ENCODE data around the gene ACTMAP.
"Not testable (repeated sequence)": the region's sequence is repeated elsewhere in the genome, so short reads cannot be mapped to it uniquely, and the experiment has no call there.

ACTMAP gene

DNA sequence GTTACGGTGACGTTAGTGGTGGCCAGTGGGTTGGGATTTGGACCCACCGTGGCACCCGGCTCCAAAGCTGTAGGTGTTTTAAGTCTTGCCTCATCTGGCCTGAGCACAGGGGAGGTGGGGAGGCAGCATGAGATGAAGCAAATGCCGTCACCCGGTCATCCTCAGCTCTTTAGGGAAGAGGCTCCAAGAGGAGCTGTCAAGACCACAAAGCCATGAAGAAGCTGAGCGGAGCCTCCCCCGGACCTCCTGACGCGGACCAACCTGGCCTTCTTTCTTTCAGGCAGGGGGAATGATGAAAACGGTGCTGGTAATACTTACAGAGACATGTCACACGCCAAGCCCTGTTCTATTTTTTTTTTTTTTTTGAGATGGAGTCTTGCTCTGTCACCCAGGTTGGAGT is 7.4 kb downstream of the ACTMAP start:
- DNase-seq = no peak

DNA sequence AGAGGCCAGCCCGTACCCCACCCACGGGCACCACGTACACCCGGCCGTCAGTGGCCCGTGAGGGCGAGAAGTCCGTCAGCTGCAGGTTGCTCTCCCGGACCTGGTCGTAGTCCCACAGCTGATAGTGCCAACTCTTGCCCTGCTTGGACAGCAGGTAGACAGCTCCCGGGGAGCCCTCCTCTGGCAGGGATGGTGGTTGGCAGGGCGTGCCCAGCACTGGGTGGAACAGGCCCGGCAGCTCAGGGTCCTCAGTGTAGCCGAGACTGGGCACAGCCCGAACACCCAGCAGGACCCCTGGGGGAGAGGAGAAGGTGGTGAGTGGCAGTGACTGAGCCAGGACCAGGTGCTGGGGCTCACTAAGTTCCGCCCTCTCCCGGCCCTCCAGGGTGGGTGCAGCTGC is 7.8 kb downstream of the ACTMAP start:
- no peak for DNase-seq

DNA sequence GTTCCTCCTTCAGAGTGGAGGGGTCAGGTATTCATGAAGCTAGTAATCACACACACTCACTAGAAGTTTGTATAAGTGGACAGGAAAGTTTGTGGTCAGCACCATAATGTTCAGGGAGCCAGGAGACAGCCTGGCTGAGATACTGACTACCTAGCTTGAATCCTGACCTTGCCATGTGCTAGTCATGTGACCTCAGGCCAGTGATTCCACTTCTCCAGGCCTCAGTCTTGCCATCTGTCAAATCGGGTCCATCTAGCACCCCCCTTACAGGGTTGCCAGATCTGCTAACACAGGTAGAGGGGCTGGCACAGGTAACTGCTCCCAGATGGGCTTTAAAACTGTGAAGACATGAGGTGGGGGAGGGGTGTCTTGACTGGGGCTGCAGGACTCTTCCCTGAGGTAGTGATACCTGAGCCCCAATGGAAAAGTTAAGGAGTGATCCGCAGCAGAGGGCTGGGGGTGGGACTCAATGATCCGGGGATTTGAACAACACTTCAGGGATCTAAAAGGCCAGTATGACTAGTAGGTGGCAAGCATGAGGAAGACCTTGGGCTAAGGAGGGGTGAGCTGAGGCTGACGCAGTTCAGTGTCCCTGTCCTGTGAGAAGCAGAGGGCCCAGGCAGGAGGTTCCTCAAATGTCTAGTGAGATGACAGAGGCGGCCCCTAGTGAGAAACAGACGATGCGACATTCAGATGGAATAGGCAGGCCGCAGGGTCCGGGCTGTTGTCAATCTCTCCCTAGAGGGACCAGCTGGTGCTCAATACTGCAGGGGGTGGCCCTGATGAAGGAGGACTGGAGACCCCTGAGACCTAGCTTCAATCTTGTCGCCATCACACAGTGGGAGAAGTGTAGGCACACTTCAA is 8.5 kb downstream of the ACTMAP start:
- DNase-seq = no peak

DNA sequence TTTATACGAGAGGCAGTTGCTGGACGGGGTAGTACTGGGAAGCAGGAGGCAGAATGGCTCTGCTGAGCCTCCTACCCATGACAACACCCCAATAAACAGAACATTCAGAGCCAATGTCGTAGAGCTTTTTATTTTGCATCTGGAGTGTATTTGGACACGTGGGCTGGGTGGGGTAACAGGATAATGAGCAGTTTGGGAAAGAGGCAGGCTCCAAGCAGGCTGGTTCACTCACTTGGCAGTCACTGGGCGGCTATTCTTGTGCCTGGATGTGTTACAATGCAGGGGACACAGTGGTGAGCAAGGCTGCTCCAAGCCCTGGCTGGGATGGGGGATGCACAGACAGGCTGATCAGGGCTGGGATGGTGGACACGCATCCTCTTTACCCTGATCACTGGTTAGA is 9.5 kb downstream of the ACTMAP start:
- no peak for DNase-seq

DNA sequence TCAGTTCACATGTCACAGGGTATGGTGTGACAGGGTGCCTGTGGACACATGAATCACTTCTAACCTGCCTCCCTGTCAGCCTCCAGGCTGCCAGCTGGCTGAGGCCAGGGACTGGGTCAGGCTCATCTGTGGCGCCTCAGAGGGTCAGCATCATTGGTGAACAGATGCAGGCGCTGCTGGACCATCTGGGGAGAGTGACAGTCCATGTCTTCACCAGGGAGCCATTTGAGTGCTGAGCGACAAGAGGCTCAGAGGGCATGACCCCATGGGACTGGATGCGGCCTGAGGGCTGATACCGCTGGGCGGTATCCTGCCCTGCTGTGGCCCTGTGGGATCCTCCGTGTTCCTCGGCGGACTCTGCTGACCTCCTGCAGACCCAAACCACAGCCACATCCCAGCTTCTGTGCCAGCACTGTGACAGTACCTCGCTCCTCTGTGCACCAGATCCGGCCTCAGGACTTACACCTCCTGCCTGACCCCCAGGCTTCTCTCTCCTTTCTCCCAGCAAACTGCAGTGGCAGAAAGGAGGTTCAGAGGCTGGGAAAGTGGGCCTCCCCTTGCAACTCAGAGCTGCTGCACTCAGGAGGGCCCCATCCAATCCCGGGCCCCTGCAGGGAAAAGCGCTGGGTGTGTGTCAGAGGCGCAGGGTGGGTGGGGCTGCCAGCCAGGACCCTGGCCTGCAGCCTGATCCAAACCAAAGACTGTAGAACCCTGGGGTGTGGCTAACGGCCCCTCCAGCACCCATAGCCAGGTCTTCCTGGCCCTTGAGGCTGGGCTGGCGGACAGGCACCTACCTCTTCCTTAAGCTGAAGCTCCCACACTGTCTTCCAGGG is 10.2 kb downstream of the ACTMAP start:
- DNase-seq = no peak

DNA sequence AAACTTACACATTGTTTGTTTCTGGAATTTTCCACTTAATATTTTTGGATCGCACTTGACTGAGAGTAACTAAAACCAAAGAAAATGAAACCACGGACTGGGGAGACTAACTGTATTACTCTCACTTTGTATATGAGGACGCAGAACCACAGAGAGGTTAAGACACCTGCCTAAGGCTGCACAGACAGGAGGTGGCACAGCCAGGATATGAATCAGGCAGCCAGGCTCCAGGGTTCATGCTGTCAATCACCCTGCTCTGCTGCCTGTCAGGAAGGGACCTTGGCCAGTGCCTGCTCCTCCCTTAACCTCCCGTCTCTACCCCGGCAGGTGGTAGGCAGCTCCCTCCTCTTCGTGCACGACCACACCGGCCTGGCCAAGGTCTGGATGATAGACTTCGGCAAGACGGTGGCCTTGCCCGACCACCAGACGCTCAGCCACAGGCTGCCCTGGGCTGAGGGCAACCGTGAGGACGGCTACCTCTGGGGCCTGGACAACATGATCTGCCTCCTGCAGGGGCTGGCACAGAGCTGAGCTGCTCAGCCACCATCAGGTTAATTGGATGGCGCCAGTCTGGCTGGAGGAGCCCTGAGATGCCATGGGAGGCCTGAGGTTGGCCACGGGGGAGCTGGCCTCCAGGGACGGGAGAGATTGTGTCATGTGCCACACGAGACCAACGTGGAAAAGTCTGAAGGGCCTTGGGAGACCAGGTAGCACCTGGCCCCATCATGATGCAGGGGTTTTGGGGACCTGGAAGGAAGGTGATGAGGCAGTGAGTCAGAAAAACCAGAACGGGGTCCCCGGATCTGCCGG is 11.0 kb downstream of the ACTMAP start:
- no peak for DNase-seq

DNA sequence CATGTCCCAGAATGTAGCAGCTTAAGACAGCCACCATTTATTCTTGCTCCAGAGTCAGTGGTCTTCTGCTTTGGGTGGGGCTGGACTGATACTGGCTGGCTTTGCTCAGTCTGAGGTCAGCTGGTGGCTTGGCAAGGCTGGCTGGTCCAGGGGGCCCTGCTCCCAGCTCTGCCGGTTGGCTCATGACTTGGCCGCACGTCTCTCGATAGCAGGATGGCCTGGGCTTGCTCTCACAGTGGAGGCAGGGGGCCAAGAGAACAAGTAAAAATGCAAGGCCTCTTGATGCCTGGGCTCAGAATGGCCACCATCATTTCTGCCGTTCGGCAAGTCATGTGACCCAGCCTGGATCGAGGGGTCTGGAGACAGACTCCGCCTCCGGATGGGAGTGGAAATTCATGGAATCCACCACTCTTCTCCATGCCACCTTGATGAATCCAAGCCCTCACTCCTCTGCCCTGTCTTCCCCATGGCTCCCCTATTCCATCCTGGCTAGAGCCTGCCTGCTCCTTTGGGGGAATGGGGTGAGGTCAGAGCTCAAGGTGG is 13.1 kb downstream of the ACTMAP start:
- DNase-seq = no peak

DNA sequence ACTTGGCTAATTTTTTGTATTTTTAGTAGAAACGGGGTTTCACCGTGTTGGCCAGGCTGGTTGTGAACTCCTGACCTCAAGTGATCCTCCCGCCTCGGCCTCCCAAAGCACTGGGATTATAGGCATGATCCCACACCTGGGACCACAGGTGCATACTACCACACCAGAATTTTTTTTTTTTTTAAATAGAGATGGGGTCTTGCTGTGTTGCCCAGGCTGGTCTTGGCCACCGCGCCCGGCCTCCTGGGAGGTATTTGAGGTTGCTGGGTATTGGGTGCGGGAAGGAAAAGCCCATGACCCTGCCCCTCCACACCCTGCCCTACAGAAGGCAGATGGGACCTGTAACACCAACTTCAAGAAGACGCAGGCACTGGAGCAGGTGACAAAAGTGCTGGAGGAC is 13.6 kb downstream of the ACTMAP start:
- DNase-seq = no peak

DNA sequence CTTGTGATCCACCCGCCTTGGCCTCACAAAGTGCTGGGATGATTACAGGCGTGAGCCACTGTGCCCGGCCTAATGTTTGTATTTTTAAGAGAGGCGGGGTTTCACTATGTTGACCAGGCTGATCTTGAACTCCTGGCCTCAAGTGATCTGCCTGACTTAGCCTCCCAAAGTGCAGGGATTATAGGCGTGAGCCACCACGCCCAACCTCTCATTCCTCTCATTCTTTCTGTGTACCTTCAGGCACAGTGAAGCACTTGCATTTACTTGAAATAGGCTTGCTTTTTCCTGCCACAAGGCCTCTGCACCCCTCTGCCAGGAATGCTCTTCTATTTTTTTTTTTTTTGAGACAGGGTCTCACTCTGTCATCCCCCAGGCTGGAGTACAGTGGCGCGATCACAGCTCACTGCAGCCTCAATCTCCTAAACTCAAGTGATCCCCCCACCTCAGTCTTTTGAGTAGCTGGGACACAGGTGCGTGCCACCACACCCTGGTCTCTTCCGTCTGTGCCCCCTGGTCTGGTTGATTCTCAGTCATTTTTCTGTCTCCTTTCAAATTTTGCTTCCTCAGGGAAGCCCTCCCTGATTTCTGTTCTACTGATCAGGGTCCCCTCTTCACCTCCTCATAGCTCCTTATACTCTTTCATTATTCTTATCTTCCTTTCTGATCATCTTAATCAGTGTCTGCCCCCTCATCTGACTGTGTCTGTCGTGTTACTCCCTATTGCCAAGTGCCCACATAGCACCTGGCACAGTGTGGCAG is 15.1 kb downstream of the ACTMAP start:
- DNase-seq = no peak

DNA sequence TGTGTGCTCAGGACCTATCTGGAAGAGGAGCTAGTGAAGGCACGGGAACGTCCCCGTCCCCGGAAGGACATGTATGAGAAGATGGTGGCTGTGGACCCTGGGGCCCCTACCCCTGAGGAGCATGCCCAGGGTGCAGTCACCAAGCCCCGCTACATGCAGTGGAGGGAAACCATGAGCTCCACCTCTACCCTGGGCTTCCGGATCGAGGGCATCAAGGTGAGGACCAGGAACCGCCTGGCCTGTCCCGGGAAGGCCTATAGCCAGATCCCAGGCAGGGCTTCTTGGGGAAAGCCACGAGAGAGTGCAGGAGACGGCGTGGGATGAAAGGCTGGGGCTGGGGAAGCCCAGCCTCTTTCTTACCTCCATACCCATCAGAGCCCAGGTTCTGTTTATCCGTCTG is 17.1 kb downstream of the ACTMAP start:
- no peak for DNase-seq

DNA sequence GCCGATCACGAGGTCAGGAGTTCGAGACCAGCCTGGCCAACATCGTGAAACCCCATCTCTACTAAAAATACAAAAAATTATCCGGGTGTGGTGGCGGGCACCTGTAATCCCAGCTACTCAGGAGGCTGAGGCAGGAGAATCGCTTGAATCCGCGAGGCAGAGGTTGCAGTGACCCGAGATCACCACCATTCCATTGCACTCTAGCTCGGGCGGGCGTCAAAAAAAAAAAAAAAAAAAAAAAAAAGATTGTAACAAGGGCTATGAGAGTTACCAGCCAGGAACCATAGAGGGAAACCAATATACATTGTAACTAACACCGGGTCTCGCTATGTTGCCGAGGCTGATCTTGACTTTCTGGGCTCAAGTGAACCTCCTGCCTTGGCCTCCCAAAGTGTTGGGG is 18.0 kb downstream of the ACTMAP start:
- DNase-seq = not testable (repeated sequence)

DNA sequence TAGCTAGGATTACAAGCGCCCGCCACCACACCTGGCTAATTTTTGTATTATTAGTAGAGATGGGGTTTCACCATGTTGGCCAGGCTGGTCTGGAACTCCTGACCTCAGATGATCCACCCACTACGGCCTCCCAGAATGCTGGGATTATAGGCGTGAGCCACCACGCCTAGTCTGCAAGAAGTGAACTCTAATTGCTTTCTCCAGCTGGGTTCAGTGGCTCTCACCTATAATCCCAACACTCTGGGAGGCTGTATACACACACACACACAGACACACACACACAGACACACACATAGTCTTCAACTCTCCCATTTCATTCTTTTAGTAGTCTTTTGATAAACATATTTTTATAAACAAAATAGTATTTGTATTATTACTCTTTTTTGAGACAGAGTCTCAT is 20.2 kb downstream of the ACTMAP start:
- not testable (repeated sequence) for DNase-seq

DNA sequence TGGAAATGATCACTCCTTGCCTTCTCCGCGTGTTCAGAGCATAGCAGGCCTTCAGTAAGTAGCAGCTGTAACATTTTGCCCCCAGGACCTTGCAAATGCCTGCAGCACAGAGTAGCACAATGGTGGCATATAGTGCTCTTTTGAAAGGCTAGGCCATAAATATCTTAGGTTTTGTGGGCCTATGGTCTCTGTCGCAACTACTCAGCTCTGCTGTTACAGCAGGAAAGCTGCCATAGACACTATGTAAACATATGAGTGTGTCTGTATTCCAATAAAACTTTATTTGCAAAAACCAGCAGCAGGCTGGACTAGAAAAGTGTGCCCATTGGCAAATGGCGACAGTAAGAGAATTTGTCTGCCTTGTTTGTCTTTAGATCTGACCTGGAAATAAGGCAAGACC is 24.0 kb downstream of the ACTMAP start:
- no peak for DNase-seq

DNA sequence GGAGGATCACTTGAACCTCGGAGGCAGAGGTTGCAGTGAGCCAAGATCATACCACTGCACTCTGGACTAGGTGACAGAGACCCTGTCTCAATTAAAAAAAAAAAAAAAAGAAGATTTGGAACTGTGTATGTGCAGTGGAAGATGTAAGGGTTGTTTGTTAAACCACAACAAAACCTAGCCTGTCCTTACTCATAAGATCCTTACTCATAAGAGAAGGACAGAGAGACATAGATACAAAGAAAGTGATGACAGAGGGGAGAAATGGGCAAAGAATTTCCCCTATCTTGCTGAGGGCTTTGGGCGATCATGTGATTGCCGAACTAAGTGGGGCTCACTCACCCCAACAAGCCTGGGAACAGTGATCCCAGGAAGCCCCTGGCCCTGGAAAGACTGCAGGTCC is 25.4 kb downstream of the ACTMAP start:
- no peak for DNase-seq

DNA sequence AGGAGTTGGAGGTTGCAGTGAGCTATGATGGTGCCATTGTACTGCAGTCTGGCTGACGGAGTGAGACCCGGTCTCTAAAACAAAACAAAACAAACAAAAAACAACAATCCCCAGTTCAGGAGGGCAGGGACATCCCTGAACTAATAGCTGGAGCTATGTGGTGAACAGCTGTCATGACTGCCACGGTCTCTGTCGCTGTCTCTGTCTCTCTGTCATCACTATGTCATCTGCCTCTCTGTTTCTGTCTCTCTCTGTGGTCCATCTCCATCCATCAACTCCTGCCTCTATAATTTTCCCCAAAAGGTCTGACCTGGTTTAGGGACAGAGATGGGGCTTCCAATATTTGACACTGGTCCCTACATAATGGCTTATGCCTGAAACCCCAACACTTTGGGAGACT is 26.0 kb downstream of the ACTMAP start:
- DNase-seq = no peak

DNA sequence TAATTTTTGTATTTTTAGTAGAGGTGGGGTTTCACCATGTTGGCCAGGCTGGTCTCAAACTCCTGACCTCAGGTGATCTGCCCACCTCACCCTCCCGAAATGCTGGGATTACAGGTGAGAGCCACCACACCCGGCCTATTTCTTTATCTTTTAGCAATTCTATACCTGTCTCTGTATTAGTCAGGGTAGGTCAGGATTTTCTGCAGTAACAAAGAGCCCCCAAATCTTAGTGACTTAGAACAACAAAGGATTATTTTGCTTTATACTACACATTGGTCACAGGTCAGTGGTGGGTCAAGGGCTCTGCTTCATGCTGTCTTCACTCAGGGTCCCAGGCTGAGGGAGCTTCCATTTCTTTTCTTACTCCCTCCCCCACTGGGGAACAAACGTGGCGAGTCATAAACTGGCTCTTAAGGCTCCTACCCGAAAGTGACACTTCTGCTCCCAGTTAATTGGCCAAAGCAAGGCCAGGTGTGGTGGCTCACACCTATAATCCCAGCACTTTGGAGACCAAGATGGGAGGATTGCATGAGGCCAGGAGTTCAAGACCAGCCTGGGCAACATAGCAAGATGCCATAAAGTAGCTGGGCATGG is 26.5 kb downstream of the ACTMAP start:
- DNase-seq = no peak

DNA sequence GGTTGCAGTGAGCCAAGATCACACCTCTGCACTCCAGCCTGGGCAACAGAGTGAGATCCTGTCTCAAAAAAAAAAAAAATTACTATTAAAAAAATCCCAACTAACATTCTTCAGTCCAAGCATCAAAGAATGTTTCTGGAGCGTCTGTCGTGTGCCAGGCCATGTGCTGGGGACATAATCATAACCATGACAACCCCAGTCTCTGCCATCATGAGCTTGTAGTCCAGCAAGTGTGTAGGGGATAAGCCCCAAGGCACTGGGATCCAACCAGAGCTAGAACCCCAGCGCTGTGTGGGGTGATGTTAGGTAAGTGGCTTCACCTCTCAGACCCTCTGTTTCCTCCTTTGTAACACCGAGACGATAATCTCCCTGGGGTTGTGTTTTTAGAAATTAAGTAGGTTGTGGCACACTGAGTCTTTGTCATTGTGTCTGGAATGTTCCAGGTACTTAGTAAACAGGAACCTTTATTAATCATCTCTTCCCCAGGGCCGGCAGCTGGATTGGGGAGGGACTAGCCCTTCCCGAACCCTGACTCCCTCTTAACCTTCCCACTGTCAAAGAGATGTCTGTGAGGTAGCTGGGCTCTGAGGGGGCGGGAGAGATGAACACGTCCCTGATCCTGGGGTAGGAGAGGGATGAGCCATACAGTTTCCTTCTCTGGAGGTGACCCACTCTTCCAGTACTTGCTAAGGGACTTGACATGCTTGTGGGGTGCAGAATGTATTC is 28.2 kb downstream of the ACTMAP start:
- DNase-seq = no peak

DNA sequence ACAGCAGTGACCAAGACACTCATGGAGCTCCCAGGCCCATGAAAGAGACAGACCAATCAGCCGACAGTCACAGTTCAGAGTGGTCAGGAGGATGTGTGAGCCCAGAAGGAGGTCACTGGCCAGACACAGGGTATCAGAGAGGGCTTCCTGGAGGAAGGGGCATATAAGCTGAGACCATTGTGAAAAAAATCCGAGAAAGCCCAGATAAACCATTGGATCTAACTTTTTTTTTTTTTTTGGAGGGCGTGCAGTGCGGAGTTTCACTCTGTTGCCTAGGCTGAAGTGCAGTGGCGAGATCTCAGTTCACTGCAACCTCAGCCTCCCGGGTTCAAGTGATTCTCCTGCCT is 29.2 kb downstream of the ACTMAP start:
- no peak for DNase-seq

DNA sequence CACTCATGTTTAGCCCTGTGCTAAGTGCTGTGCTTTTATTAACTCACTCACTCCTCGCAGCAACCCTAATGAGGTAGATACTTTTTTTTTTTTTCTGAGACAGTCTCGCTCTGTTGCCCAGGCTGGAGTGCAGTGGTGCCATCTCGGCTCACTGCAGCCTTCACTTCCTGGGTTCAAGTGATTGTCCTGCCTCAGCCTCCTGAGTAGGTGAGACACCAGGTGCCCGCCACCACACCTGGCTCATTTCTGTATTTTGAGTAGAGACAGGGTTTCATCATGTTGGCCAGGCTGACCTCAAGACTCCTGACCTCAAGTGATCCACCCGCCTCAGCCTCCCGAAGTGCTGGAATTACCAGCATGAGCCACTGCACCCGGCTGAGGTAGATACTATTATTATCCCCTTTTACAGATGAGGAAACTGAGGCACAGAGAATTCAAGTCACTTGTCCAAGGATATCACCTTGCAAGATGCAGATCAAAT is 30.8 kb downstream of the ACTMAP start:
- no peak for DNase-seq

DNA sequence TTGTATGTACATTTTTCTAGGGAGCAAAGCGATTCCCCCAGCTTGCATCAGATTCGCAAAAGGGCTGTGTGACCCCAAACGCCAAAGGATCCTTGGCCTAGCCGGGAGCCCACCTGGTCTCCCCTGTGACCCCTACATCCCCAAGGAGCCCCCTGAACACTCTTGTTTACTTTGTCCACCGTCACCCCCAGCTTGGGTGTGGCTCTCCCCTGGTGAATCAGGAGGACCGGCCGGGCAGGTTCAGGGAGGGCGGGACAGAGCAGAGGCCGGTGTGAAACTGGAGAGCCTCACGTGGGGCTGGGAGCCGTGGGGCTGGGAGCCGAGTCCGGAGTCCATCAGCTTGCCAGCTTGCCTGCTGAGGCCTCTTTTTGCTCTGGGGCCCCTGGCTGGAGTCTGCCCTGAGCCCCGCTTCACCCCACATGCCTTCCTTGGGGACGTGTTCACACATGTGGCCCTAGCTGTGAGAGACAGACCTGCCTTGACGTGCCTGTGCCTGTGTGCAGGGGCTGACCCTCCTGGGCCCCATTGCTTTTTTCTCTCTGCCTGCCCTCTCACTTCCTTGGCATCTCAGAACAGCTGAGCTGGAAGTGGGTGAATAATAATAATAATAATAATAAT is 31.4 kb downstream of the ACTMAP start:
- DNase-seq = peak; percentile 17
